Retinal pigment epithelial cell (primary cell): ENCODE data around the gene IGSF23.
"Not testable (repeated sequence)": the region's sequence is repeated elsewhere in the genome, so short reads cannot be mapped to it uniquely, and the experiment has no call there.

Experiments
- DNase-seq: peaks from one replicate; pipeline ENCODE4 v3.0.0-alpha.2; 2010; ENCODE audit warnings: low read depth
- H3K4me3 ChIP-seq: 2 replicates; pipeline ENCODE4 v1.5.1; 2011; ENCODE audit warnings: mild to moderate bottlenecking, low read length, control low read depth, moderate library complexity
- CTCF ChIP-seq: conservative IDR thresholded peaks from 2 replicates; pipeline ENCODE4 v1.5.1; 2011; ENCODE audit warnings: low read depth, low read length, control low read depth, inconsistent platforms

IGSF23 gene

DNA sequence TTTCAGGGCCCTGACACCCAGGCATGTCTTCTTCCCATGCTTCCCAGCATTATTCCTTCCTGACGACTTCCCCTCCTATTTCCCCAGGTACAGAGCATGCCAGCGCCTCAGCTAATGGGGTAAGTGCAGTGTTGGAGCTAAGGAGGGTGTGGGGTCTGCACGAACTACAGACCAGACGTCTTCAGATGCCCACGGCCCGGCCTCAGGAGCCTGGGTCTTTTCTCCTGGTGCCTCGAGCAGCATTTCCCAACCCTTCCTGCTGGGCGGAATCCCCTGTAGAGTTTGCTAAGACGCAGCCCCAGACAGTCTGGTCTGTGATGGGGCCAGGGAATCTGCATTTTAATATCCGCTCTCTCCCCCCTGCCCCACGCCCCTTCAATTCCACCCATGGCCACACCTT, 47.8 kb downstream of the IGSF23 start:
- no peak for DNase-seq
- H3K4me3 ChIP-seq, result no peak overlapping the region
- no peak for TF ChIP-seq CTCF

- DNase-seq, result no peak
- TF ChIP-seq CTCF, result no peak
- H3K4me3 ChIP-seq, result no peak overlapping the region
Measured at GRCh38 chr19:44661904-44662303, 48.5 kb downstream of the IGSF23 start.

DNA sequence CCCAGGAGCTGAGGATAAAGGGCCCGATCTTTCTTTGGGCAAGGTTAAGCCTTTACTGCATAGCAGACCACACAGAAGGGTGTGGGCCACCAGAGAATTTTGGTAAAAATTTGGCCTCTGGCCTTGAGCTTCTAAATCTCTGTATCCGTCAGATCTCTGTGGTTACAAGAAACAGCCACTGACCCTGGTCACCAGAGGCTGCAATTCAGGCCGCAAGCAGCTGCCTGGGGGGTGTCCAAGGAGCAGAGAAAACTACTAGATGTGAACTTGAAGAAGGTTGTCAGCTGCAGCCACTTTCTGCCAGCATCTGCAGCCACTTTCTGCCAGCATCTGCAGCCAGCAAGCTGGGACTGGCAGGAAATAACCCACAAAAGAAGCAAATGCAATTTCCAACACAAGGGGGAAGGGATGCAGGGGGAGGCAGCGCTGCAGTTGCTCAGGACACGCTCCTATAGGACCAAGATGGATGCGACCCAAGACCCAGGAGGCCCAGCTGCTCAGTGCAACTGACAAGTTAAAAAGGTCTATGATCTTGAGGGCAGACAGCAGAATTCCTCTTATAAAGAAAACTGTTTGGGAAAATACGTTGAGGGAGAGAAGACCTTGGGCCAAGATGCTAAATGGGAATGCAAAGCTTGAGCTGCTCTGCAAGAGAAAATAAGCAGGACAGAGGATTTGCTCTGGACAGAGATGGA, 49.5 kb downstream of the IGSF23 start:
- H3K4me3 ChIP-seq, result no peak overlapping the region
- no peak for DNase-seq
- TF ChIP-seq CTCF, result no peak

DNA sequence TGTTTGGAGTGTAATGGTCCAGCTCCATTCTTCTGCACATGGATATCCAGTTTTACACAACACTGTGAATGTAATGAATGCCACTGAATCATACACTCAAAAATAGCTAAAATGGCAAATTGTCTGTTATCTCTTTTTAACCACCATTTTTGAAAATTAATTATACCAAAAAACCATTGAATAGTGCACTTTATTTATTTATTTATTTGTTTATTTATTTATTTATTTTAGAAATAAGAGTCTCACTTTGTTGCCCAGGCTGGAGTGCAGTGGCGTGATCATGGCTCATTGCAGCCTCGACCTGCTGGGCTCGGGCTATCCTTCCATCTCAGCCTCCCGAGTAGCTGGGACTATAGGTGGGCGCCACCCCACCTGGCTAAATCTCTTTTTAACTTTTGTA, 50.6 kb downstream of the IGSF23 start:
- no peak overlapping the region for H3K4me3 ChIP-seq
- no peak for DNase-seq
- TF ChIP-seq CTCF, result no peak

- TF ChIP-seq CTCF, result no peak
Measured at GRCh38 chr19:44664976-44665375, 51.6 kb downstream of the IGSF23 start.

GRCh38 chr19:44666852-44667556, 53.6 kb downstream of the IGSF23 start:
- no peak overlapping the region for H3K4me3 ChIP-seq
- no peak for DNase-seq
- TF ChIP-seq CTCF, result no peak

More at GRCh38 chr19:44664976-44665375, 51.6 kb downstream of the IGSF23 start:
- DNase-seq, result no peak
- no peak overlapping the region for H3K4me3 ChIP-seq

DNA sequence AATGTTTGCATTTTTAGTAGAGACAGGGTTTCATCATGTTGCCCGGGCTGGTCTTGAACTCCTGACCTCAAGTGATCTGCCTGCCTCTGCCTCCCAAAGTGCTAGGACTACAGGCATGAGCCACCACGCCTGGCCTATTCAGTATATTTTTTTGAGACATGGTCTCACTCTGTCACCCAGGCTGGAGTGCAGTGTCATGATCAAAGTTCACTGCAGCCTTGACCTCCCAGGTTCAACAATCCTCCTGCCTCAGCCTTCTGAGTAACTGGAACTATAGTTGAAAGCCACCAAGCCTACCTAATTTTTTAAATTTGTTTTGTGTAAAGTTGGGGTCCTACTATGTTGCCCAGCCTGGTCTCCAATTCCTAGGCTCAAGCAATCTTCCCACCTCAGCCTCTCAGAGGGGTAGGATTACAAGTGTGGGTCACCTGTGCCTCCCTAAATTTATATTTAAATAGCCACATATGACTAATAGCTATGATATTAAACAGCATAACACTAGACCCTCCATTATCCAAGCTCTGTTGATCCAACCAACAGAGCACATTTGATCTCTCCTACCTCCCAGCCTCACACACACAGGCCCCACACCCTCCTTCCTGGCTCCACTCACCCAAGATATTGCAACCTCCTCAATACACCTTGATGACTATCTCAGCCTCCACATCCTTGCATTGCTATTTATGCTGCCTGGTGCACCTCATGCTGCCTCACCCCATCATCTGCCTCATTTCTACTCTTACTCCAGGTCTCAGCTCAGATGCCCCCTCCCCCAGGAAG, 55.8 kb downstream of the IGSF23 start:
- no peak overlapping the region for H3K4me3 ChIP-seq
- no peak for DNase-seq
- no peak for TF ChIP-seq CTCF

GRCh38 chr19:44670027-44670426, 56.7 kb downstream of the IGSF23 start:
- DNase-seq, H3K4me3 ChIP-seq: not testable (repeated sequence)
